ENCODE data around the gene SLC22A7.

SLC22A7 gene

GRCh38 chr6:43295456-43295855 is 2.6 kb upstream of the SLC22A7 start:
- no peak for TF ChIP-seq TEAD4 (IDR thresholded peaks at IDR 0.05)
- no peak for TF ChIP-seq TCF12 (IDR thresholded peaks at IDR 0.05; ENCODE audit: low read depth)
- no peak for TF ChIP-seq MAX (IDR thresholded peaks at IDR 0.05)
- no peak for TF ChIP-seq YY1 (IDR thresholded peaks at IDR 0.05; ENCODE audit: low read depth)
- no peak for TF ChIP-seq EGR1 (IDR thresholded peaks at IDR 0.05)
- no peak for TF ChIP-seq FOXM1 (IDR thresholded peaks at IDR 0.05; ENCODE audit: borderline replicate concordance, low read depth)
- TF ChIP-seq, protein P1, sequence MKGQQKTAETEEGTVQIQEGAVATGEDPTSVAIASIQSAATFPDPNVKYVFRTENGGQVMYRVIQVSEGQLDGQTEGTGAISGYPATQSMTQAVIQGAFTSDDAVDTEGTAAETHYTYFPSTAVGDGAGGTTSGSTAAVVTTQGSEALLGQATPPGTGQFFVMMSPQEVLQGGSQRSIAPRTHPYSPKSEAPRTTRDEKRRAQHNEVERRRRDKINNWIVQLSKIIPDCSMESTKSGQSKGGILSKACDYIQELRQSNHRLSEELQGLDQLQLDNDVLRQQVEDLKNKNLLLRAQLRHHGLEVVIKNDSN (IDR thresholded peaks at IDR 0.05), result no peak
- no peak for TF ChIP-seq ZBTB7A (IDR thresholded peaks at IDR 0.05; ENCODE audit: low read depth)
- no peak for TF ChIP-seq CREB1 (IDR thresholded peaks at IDR 0.05; ENCODE audit: low read depth)
- TF ChIP-seq NFIC (IDR thresholded peaks at IDR 0.05), result no peak
- TF ChIP-seq EP300 (IDR thresholded peaks at IDR 0.05; ENCODE audit: borderline replicate concordance), result no peak
- no peak for TF ChIP-seq TAF1 (IDR thresholded peaks at IDR 0.05; ENCODE audit: low read depth)
- no peak for TF ChIP-seq RAD21 (IDR thresholded peaks at IDR 0.05; ENCODE audit: low read depth)
- no peak for TF ChIP-seq CEBPB (IDR thresholded peaks at IDR 0.05)
- TF ChIP-seq, protein P2, sequence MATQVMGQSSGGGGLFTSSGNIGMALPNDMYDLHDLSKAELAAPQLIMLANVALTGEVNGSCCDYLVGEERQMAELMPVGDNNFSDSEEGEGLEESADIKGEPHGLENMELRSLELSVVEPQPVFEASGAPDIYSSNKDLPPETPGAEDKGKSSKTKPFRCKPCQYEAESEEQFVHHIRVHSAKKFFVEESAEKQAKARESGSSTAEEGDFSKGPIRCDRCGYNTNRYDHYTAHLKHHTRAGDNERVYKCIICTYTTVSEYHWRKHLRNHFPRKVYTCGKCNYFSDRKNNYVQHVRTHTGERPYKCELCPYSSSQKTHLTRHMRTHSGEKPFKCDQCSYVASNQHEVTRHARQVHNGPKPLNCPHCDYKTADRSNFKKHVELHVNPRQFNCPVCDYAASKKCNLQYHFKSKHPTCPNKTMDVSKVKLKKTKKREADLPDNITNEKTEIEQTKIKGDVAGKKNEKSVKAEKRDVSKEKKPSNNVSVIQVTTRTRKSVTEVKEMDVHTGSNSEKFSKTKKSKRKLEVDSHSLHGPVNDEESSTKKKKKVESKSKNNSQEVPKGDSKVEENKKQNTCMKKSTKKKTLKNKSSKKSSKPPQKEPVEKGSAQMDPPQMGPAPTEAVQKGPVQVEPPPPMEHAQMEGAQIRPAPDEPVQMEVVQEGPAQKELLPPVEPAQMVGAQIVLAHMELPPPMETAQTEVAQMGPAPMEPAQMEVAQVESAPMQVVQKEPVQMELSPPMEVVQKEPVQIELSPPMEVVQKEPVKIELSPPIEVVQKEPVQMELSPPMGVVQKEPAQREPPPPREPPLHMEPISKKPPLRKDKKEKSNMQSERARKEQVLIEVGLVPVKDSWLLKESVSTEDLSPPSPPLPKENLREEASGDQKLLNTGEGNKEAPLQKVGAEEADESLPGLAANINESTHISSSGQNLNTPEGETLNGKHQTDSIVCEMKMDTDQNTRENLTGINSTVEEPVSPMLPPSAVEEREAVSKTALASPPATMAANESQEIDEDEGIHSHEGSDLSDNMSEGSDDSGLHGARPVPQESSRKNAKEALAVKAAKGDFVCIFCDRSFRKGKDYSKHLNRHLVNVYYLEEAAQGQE (IDR thresholded peaks at IDR 0.05; ENCODE audit: low read depth), result no peak

GRCh38 chr6:43296780-43297497 is 1.1 kb upstream of the SLC22A7 start:
- TF ChIP-seq, protein P2 (IDR thresholded peaks at IDR 0.05; ENCODE audit: low read depth), result no peak
- TF ChIP-seq TEAD4 (IDR thresholded peaks at IDR 0.05) (no peak), YY1 (IDR thresholded peaks at IDR 0.05; ENCODE audit: low read depth) (no peak), CEBPB (IDR thresholded peaks at IDR 0.05) (no peak), TAF1 (IDR thresholded peaks at IDR 0.05; ENCODE audit: low read depth) (no peak), EP300 (IDR thresholded peaks at IDR 0.05; ENCODE audit: borderline replicate concordance) (no peak), EGR1 (IDR thresholded peaks at IDR 0.05) (no peak), TCF12 (IDR thresholded peaks at IDR 0.05; ENCODE audit: low read depth) (no peak), CREB1 (IDR thresholded peaks at IDR 0.05; ENCODE audit: low read depth) (no peak), RAD21 (IDR thresholded peaks at IDR 0.05; ENCODE audit: low read depth) (no peak), ZBTB7A (IDR thresholded peaks at IDR 0.05; ENCODE audit: low read depth) (no peak), FOXM1 (IDR thresholded peaks at IDR 0.05; ENCODE audit: borderline replicate concordance, low read depth) (no peak), NFIC (IDR thresholded peaks at IDR 0.05) (no peak), MAX (IDR thresholded peaks at IDR 0.05) (no peak)
- TF ChIP-seq, protein P1 (IDR thresholded peaks at IDR 0.05), result no peak

DNA sequence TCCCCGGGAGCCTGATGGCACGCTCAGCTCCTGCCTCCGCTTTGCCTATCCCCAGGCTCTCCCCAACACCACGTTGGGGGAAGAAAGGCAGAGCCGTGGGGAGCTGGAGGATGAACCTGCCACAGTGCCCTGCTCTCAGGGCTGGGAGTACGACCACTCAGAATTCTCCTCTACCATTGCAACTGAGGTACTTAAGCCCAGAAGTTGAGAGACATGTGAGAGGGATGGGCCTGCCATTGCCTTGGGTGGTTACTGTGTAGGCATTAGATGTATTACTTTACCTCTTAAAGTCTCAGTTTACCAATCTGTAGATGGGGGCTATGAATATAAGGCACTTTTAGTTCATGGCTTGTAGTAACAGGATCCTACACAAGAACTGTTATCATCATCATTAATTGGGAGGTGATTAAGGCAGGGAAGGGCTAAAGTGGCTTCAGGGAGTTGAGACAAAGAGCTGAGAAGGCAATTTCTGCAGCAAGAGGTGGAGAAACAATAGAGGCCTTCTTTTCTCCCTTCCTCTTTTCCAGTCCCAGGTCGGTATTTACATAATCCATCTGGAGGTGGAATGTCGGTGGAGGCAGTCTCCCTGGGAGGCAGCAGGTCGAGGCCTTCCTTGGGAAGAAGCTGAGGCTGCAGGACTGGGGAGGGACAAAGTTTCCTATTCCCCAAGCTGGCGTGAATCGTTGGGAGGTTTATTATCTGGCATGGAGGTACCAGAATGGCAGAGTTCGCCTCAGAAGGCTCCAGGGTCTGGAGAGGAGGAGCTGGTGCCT is 691 bp downstream of the SLC22A7 start:
- no peak for TF ChIP-seq RAD21 (IDR thresholded peaks at IDR 0.05; ENCODE audit: low read depth)
- TF ChIP-seq ZBTB7A (IDR thresholded peaks at IDR 0.05; ENCODE audit: low read depth), result no peak
- no peak for TF ChIP-seq TAF1 (IDR thresholded peaks at IDR 0.05; ENCODE audit: low read depth)
- no peak for TF ChIP-seq YY1 (IDR thresholded peaks at IDR 0.05; ENCODE audit: low read depth)
- TF ChIP-seq TCF12 (IDR thresholded peaks at IDR 0.05; ENCODE audit: low read depth), result no peak
- TF ChIP-seq EGR1 (IDR thresholded peaks at IDR 0.05), result no peak
- no peak for TF ChIP-seq CREB1 (IDR thresholded peaks at IDR 0.05; ENCODE audit: low read depth)
- no peak for TF ChIP-seq EP300 (IDR thresholded peaks at IDR 0.05; ENCODE audit: borderline replicate concordance)
- no peak for TF ChIP-seq TEAD4 (IDR thresholded peaks at IDR 0.05)
- TF ChIP-seq MAX (IDR thresholded peaks at IDR 0.05), result no peak
- TF ChIP-seq CEBPB (IDR thresholded peaks at IDR 0.05), result no peak
- TF ChIP-seq NFIC (IDR thresholded peaks at IDR 0.05), result no peak
- TF ChIP-seq FOXM1 (IDR thresholded peaks at IDR 0.05; ENCODE audit: borderline replicate concordance, low read depth), result no peak
- TF ChIP-seq, protein P1 (IDR thresholded peaks at IDR 0.05), result no peak
- TF ChIP-seq, protein P2 (IDR thresholded peaks at IDR 0.05; ENCODE audit: low read depth), result no peak

All from Ishikawa (cell line).